Retinal pigment epithelial cell (primary cell): Measurements from ENCODE around the gene ALOX15.
"Not testable (repeated sequence)": the region's sequence is repeated elsewhere in the genome, so short reads cannot be mapped to it uniquely, and the experiment has no call there.

ENCODE experiments used
- DNase-seq: peaks from one replicate; pipeline ENCODE4 v3.0.0-alpha.2; 2010; ENCODE audit warnings: low read depth
- H3K4me3 ChIP-seq: 2 replicates; pipeline ENCODE4 v1.5.1; 2011; ENCODE audit warnings: mild to moderate bottlenecking, low read length, control low read depth, moderate library complexity
- TF ChIP-seq, protein P1 (sequence below): conservative IDR thresholded peaks from 2 replicates; pipeline ENCODE4 v1.5.1; 2011; ENCODE audit warnings: low read depth, low read length, control low read depth, inconsistent platforms

Gene ALOX15

DNA sequence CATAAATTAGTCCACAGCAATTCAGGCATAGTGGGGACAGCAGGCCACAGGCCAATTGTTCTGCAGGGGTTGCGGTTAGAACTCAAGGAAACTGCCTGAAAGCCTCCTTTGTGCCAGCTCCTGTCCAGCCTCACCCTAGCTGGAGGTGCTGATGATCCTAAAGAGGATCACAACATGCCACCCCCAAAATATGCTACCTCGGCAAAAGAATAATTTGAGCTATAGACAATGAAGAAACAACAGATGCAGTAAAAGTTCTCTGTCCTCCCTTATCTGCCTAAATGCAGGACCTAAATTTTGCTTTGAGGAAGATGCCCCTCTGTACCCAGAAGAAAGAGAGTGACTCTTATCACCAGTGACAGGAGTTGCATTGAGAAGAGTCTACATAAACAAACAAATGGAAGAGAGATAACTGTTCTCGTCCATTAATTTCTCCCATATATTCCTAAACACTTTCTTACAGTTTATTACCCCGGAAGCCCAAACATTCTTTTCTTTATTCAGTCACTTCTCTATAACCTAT is 14.7 kb downstream of the ALOX15 start:
- no peak for DNase-seq
- H3K4me3 ChIP-seq = no peak overlapping the region
- TF ChIP-seq, protein P1, sequence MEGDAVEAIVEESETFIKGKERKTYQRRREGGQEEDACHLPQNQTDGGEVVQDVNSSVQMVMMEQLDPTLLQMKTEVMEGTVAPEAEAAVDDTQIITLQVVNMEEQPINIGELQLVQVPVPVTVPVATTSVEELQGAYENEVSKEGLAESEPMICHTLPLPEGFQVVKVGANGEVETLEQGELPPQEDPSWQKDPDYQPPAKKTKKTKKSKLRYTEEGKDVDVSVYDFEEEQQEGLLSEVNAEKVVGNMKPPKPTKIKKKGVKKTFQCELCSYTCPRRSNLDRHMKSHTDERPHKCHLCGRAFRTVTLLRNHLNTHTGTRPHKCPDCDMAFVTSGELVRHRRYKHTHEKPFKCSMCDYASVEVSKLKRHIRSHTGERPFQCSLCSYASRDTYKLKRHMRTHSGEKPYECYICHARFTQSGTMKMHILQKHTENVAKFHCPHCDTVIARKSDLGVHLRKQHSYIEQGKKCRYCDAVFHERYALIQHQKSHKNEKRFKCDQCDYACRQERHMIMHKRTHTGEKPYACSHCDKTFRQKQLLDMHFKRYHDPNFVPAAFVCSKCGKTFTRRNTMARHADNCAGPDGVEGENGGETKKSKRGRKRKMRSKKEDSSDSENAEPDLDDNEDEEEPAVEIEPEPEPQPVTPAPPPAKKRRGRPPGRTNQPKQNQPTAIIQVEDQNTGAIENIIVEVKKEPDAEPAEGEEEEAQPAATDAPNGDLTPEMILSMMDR = no peak

DNA sequence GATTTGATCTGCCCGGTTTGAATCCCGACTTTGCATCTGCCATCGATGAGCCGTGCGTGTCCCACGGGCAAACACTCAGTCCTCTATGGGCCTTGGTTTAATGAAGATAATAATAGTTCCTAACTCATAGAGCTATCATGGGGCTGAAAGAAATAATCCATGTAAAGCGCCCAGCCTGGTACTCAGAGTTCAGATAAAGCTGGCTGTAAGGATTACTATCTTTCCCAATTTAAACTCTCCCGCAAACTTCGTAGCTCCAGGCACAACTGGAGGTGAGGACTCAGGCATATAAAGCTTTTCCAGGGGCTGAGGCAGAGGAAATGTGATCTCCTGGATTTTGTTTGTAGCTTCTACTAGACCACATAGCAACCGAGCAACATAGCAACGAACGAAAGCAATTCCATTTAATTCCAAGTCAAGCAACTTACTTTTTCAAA is 16.3 kb downstream of the ALOX15 start:
- peak; percentile 19 for DNase-seq
- no peak overlapping the region for H3K4me3 ChIP-seq
- TF ChIP-seq, protein P1 = no peak

DNA sequence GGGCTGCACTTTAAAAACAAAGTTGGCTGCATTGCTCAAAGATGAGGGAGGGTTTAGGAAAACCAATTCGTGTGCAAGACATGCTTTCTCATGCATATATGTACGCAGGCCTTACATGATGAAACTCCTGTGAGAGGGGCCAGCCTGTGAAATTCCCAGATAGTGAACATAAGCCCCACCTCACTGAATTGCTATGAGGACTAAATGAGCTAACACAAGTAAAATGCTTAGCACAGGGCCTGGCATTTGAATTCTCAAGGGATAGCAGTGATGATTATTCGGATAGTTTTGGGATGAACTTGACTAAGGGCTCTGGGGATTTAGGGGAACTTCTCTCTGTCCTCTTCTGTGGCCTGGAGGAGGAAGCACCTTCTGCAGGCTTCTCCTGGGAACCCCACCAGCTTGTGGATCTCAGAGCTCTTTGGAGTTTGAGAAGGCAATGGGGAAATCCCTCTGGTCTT is 17.0 kb downstream of the ALOX15 start:
- DNase-seq, H3K4me3 ChIP-seq: not testable (repeated sequence)

DNA sequence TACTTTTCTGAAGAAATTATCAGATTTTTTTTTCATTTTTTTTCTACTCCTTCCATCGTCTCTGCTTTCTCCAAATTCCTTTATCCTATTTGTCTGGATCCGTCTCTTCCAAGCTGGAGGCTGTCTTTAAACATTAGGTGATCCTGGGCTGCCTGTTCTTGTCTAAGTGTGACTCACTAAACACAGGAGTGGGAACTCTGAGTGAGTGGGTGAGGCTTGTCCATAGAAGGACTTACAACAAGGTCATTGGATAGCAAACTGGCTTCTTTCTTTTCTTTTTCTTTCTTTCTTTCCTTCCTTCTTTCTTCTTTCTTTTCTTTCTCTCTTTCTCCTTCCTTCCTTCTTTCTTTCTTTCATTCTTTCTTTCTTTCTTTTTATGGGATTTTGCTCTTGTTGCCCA is 18.2 kb downstream of the ALOX15 start:
- H3K4me3 ChIP-seq = no peak overlapping the region
- TF ChIP-seq, protein P1 = no peak
- DNase-seq = no peak

DNA sequence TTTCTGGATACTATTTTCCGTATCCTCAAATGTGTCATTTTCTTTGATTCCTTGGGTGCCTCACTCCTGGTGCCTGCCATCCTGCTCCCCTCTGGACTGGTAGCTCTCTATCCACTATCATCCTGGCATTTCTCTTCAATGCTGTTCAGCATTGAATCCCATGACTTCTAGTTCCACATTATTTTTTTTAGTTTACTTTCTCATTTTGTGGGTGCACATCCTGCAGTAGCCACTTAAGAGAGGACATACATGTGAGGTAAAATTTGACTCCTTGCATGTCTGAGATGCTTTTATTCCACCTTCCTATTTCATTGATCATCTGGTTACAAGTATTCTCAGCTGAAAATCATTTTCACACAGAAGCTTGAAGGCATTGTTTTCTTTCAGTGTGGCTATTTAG is 19.1 kb downstream of the ALOX15 start:
- TF ChIP-seq, protein P1 = no peak
- DNase-seq = no peak
- no peak overlapping the region for H3K4me3 ChIP-seq

DNA sequence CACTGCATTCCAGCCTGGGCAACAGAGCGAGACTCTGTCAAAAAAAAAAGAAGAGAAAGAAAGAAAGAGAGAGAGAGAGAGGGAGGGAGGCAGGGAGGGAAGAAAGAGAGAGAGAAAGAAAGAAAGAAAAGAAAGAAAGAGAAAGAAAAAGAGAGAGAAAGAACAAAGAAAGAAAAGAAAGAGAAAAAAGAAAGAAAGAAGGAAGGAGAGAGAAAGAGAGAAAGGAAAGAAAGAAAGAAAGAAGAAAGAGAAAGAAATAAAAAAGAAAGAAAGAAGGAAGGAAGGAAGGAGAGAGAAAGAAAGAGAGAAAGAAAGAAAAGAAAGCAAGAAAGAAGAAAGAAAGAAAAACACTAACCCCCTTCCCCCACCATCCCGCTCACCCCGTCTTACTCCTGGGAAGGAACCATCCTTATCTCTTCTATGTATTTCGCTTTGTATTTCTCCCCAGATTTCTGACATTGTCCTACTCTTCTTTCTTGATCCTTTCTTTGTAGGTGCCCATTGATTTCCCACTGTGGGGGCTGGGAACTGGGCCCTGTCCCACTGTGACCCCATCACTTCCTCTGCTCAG is 20.9 kb downstream of the ALOX15 start:
- no peak for DNase-seq
- TF ChIP-seq, protein P1 = no peak
- H3K4me3 ChIP-seq = no peak overlapping the region

DNA sequence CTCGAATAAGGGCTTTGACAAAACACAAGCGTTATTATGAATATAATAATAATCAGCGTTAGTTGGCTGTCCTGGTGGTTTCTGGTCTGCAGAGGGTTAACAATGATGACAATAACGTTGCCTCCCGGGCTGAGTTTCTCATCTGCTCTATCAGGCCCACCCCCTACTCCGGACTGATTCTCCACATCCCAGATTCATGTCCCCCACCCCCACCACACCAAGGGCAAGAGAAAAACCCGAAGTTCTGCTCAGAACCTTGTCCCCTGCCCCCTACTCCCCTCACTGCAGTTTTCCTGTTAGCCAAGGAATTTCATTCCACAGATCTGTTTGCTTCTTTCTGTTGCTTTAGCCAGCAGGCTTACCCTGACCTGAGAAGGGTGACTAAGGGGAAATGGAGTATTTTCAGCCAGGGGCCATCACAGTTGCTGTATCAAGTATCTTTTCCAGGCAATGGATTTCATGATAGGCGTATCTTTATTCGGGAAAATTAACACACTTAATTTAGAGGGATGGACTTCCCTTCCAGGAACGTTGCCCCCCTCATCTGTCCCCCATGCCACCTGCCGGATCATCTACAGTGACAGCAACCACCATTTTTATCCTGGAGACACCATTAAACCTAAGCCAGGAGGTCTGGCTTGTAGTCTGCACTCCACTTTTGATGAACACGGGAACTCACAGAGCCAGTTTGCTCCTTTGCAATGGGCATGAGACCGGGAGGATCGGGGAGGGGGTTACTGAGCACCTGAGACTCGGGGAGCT is 23.7 kb downstream of the ALOX15 start:
- TF ChIP-seq, protein P1 = no peak
- DNase-seq = no peak
- no peak overlapping the region for H3K4me3 ChIP-seq
